HG03460 (cell line): ENCODE data around the gene ATP13A1.
"Not testable (repeated sequence)": the region's sequence is repeated elsewhere in the genome, so short reads cannot be mapped to it uniquely, and the experiment has no call there.

Experiments used
- ATAC-seq: cut with Tn5 transposase; IDR thresholded peaks from one replicate; pipeline ENCODE4 v1.9.1; 2021; ENCODE audit not compliant: unreplicated experiment

ATP13A1 gene

DNA sequence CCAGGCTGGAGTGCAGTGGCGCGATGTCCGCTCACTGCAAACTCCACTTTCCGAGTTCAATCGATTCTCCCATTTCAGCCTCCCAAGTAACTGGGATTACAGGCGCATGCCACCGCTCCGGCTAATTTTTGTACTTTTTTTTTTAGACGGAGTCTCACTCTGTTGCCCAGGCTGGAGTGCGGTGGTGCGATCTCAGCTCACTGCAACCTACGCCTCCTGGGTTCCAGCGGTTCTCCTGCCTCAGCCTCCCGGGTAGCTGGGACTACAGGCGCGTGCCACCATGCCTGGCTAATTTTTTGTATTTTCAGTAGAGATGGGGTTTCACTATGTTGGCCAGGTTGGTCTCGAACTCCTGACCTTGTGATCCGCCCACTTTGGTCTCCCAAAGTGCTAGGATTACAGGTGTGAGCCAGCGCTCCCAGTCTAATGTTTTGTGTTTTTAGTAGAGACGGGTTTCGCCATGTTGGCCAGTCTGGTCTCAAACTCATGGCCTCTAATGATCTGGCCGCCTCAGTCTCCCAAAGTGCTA lies 2.0 kb upstream of the ATP13A1 start:
- ATAC-seq: not testable (repeated sequence)

DNA sequence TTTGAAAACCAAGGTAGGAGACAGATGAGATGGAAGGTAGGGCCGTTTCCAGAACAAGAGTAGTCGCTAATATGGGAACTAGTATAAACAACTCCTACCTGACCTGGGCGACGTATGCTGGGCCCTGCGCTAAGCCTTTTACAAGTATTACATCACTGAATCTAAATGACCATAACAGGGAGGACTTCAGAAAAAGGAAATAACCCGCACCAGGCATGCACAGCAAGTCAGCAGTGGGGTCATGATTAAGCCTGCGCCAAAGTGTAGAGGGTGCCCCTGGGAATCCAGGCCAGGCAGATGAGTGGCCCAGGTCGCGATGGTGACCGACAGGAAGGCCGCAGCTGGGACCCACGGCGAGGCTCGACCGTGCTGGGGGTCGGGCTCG lies 613 bp downstream of the ATP13A1 start:
- ATAC-seq: no peak

DNA sequence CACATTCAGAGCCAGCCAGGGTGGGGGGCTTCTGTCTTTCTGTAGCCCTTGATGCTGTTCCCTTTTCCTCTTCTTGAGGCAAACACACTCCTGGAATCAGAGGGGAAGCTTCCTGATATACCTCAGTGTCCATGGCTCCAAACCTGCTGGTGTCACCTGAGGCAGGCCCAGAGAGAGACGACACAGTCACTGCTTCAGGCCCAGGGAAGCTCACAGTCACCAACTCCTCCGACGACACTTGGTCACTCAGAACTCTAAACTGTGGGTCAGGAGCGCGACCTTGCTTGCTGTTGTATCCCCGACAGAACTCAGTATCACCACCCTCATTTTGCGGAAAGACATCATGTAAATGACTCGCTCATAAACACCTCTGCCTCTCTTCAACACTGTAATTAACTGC lies 1.1 kb downstream of the ATP13A1 start:
- ATAC-seq: no peak

DNA sequence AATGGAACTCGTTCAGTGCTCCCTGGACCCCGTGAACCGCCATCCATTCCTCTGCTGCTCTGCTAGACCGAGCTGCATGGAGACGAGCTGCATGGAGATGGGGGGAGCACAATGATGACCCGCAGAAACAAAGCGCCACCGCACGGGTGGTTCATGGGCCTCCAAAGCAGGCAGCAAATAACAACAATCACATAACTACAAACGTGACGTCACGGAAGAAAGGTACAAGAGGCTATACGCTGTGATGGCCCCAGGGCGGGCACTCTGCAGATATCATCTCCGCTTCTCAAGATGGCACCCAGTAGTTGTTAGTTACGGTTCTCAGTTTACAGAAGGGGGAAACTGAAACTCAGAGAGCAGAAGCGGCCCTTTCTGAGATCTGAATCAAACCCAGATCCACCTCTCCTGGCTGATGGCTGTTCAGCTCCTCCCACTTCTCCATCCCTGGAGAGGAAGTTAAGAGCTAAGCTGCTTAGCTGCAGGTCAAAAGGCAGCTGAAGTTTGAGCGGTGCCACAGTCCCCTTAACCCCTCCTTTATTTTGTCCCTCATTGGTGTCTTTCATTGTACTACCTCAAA lies 1.7 kb downstream of the ATP13A1 start:
- ATAC-seq: no peak

DNA sequence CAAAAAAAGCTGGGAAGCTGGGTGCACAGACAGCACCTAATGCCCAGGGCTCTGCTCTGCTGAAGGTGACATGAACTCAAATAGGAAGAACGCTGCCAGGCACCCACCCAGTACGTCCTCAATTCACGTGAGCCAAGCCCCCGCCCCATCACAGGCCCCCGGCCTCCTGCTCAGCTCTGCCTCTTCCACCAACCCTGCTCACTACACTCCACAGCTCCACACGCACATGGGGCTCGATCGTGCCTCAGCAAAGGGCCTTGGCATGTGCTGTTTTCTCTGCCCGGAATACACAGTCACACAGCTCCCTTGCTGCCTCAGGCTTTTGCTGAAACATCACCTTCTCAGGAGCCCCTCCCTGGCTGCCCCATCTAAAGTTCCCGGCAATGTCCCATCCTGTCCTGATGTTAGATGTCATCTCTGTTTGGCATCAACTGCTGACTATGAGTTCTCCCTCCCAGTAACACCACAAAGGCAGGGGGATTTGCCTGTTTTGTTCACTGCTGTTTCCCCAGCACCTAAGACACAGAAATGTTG lies 2.3 kb downstream of the ATP13A1 start:
- ATAC-seq: no peak

DNA sequence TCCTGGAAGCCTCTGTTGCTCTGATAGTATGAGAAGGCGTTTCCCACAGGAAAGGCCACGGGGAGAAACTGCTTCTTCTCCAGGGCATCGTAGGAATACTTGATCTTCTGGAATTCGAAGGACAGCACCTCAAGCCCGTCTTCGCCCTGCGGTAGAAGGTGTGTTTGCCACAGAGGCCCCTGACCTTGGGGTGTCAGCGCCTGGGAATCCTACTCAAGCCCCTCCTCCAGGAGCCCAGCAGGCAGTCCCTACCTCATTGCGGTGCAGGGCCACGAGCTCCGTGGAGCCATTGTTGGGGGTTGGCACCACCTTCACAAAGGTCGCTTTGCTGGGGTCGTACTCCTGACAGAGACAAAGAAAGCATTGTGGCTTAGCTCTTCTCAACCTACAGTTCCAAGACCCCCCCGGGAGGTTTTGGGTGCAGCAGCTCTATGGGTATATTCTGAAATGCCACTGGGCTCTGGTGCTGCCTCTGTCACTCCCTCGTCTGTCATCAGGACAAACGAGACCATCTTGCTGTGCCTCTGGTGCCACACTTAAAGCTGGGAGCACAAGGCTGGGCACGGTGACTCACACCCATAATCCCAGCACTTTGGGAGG lies 3.7 kb downstream of the ATP13A1 start:
- no peak for ATAC-seq

DNA sequence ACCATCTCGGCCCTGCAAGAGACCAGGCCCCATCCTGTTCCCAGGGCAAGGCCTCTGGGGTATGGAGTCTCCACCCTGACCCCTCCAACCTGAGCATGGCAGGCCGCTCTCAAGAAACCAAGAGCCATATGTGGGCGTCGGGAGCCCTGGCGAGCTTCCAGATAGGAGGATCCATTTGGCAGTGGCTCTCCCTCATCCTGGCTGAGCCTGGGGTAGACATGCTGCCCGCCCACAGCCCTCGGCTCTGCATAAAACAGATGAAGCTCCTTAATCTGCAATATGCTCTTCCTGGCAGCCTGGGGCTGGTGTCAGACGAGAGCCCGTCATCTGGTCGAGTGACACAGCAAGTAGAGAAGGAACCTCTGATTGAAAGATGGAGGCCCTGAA lies 6.1 kb downstream of the ATP13A1 start:
- ATAC-seq: no peak

DNA sequence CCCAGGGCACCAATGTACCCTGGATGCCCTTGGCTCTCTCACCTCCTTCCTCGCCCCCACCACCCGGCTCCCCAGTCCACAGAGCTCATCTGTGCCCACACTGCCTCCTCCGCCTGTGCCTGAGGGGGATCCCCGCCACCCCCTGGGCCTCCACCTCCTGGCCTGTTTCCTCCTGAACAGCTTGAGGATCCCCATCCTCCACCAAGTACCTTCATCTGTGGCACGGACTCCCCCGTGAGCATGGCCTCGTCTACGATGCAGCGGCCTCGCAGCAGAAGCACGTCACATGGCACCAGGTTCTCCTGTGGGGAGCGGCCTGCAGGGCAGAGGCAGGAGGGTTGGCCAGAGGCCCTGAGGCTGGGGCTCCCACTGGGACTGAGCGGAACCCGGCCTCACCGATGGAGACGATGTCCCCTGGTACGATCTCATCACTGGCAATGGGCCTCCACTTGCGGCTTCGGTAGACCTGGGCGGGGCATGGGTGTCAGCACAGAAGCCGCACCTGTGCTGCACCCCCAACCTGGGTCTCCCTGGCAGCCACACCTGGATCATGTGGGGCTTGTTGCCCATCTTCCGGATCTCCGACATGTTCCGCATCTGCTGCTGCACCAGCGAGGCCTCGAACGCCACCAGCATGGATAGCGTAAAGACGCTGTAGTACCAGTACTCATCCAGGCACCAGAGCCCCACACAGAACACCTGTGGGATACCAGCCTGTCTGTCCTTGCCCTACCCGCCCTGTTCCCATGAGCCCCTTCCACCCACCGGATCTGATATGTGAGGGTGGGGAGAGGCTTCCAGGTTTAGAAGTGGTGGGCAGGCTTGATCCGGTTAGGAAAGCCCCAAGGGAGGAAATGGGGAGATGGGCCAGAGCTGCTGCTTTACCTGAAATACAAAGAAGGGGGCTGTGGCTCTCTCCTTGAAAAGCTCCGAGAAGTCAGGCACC lies 6.8 kb downstream of the ATP13A1 start:
- no peak for ATAC-seq

DNA sequence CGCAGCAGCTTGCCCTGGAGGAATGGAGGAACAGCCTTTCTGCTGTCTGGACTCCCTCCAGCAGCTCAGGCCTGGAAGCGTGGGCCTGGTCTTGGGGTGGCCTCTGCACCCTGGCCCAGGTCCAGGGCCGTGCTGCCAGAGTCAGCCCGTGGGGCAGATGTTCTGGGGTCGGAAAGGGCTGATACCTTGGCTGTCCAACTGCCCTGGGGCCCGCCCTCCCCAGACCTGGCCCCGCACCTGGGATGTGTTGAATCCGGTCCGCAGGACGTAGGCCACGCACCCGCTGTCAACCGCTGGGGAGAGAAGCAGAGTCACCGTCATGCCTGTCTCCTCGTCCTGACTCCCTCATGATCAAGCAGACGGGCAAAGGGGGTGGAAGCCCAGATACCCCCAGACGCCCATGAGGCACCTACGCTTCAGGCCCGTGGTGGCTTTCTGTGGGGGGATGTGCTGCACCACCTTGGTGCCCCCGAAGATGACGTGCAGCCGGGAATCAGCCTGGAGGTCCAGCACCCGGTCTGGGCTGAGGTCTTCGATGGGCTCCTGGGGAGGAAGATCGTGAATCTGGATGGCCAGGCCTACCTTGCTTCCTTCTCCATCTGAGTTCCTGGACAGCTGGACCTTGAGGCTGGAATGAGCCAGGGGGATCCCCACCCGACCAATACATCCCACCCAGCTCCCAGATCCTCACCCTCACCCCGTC lies 7.7 kb downstream of the ATP13A1 start:
- ATAC-seq: no peak

DNA sequence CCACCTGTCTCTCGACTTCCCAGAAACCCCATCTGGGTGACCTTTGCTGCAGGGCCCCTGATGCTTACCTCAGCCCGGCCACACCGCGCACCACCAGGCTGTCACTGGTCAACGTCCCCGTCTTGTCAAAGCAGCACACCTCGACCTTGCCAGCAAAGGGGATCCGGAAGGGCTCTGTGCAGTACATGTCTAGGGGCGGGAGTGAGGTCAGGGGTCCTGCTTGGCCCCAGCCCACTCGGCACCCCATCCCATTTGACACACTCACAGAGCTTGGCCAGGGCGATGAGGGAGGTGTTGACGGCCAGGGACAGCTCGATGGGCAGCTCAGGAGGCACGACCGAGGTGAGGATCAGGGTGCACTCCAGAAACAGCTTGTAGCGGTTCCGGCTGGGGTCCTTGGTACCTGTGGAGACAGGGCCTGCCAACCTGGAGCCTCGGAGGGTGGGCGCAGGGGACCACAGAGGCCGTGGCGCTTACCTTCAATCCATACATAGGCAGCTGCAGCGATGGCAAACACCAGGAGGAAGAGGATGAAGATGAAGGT lies 8.4 kb downstream of the ATP13A1 start:
- ATAC-seq: no peak

DNA sequence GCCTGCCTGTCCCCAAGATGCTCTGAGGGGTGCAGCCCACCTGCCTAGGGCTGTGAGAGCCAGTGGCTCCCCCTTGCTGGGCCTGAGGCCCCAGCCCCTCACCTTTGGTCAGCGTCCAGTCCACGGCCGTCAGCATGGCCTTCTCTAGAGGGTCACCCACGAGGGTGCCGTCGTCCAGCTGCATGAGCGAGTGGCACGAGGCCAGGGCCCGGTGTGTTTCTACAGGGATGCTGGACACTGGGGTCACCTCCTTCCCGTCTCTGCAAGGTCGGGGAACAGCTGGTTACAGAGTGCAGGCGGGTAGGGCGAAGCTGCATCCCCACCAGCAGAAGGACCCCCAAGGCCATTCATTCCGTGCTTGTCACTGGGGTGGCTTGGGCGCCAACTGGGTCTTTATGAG lies 9.0 kb downstream of the ATP13A1 start:
- ATAC-seq: no peak

DNA sequence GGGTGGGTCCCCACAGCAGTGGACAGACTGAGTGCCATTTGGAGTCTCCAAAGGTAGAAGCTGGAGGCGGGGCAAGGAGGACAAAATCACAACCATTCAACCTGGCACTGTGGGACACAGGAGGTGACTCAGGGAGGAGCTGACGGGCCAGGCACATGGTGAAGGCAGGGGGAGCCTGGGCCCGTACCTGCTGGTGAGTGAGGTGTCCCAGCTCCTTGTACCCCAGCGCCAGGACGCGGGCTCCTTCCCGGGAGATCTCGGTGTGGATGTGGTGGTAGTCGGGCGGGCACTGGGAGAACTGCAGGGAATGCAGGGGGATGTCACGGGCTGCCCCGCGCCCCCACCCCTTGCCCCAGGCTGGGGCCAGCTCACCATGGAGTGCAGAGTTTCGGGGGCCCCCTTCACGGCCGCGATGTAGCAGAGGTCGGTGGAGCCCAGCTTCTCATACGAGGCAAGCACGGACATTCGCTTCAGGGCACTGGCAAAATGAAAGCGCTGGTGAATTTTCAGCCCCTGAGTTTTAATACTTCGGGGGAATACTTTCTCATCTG lies 9.8 kb downstream of the ATP13A1 start:
- no peak for ATAC-seq

DNA sequence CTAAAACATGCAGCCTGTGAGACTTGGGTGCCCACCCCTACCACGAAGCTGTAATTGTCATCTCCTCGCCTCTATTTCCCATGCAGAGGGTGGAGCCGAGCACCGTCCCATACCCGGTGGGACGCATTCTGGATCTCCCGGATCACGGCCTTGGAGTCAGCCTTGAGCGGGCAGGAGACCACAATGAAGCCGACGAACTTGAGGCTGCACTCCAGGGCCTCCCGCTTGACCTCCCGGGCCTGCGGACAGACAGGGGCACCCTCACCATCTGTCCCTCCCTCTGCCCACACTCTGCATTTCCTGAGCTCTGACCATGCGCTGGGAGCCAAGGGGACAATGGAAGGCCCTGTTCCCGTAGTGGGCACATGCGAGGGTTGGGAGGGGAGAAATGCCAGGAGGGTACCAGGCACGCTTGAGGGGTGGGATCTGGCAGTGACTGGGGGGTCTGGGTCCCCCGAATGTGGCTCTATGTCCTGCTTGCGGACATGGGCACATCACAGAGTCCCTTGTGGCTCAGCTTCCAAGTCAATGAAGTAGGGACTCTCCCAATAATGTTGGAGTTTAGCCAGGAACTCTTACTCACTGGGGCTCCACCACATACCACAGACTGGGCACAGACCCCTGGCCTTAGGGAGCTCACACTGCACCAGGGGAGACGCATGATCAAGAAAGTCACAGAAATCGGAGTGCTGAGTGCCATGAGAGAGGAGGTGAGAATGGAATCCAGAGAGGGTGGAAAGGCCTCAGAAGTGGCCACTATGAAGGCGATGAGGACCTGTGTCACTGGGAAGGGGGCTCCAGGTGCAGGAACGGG lies 10.8 kb downstream of the ATP13A1 start:
- ATAC-seq: no peak

DNA sequence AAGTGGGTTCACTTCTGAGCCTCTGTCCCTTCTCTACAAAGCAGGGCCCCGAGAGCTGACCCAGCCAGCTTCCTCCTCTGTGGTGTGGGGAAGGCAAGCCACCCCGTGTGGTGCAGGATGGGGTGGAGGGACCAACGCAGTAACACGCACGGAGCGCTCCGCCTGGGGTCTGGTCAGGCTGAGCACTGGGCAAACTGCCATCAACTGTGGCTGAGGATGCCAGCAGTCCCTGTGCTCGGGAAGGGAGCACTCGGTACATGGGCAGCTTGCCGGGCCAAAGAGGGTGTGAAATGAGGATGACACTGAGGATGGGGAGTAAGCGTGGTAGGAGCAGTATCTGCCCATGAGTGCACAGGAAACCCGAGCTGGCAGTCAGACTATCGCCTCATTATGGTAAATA lies 12.4 kb downstream of the ATP13A1 start:
- no peak for ATAC-seq

DNA sequence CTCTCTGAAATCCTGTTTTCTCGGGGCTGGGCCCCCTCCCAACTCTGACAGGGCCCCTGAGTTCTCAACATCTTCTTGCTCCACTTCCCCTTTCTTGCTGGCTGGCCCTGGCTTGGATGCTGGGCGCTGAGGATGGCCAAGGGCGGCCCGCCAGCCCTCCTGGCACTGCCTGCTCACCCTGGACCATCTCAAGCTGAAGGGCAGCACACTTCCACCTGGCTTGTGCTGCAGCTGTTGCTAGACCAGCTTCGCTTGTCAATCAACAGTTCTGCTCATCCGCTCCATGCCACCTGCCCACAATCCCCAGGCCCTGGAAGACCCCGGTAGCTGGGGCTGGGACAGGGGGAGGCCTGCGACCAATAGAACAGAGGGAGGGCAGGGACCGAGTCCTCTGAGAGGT lies 13.1 kb downstream of the ATP13A1 start:
- no peak for ATAC-seq

DNA sequence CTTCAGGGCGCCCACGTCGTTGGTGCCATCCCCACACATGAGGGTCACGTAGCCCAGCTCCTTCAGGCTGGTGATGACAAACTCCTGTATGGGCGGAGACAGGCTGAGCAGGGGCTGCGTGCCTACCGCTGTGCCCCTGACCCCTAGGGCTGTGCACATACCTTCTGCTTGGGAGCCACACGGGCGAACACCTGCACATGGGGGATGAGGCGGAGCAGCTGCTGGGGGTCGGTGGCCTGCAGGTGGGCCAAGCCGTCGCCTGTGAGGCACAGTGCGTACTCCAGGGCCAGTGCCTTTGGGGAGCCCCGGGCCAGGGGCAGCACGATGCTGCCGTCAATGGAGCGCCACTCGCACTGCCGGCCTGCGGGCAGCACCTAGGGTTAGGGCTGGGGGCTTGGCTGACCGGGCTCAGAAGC lies 13.9 kb downstream of the ATP13A1 start:
- ATAC-seq: no peak

DNA sequence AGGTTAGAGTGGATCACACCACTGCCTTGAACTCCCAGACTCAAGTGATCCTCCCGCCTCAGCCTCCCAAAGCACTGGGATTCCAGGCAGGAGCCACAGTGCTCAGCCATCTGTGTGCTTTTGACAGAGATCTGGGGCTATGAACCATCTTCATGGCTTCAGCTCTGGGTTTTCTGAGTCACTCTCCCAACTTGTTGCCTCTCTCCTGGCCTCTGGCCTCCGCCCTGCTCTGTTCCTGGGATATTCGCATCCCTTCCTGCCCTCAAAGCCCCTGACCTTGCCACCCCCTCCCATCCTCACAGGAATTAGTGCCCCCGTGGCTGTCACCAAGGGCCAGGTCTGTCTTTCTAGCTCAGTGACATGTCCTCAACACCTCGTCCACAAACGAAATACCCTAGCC lies 14.3 kb downstream of the ATP13A1 start:
- ATAC-seq: no peak

DNA sequence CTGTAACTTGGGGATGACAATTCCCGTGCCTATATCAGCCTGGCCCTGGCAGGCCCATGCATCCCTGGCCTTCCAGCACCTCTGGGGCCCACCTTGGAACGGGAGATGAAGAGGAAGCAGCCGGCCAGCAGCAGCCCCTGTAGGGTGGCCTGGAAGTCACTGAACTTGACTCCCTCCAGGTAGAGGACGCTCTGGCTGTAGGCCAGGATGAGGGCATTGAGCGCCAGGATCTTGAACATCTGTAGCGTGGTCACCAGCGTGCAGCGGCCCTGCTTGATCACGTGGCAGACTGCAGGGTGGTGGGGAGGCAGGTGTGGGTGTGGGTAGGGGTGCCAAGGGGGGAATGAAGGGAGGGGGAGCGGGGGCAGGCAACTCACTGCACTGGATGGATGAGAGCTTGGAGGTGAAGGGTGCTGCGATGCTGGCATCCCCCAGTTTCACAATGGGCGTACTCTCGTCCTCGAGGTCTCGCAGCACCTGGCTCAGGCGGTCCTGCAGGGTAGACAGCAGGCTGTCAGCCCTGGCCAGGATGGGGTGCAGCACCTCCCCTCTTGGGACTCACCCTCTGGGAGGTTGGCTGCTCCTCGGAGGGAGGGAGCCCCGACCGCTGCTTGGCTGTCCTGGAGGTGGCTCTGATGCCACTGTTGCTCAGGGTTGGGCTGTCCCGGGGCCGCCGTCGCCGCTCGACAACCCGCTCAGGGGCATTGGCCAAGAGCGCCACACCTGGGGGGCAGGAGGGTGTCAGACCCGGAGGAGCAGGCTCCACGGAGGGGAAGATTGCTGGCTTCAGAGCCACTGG lies 16.2 kb downstream of the ATP13A1 start:
- ATAC-seq: no peak
